H9 (cell line): Measurements from ENCODE around the gene UQCR10. TPM values are rescaled to one million over a fixed set of nuclear protein-coding genes. Genes with fewer than 3 reads are reported as not detected.

Experiments
- DNase-seq: peaks from one replicate; pipeline ENCODE4 v3.0.0-alpha.2; 2017
- H2AFZ ChIP-seq: one replicate; pipeline ENCODE4 v1.6.1; 2013; ENCODE audit warnings: mild to moderate bottlenecking, low read length, control low read depth, moderate library complexity
- H2AK5ac ChIP-seq: 2 replicates; pipeline ENCODE4 v1.6.1; 2013; ENCODE audit warnings: low read length, control low read depth, mixed read lengths; ENCODE audit not compliant: insufficient read length
- H2BK120ac ChIP-seq: one replicate; pipeline ENCODE4 v1.6.1; 2013; ENCODE audit warnings: low read depth, mild to moderate bottlenecking, low read length, control low read depth, inconsistent platforms; ENCODE audit not compliant: poor library complexity, severe bottlenecking
- H2BK12ac ChIP-seq: 2 replicates; pipeline ENCODE4 v1.6.1; 2013; ENCODE audit warnings: low read length, control low read depth, mixed read lengths, low read depth; ENCODE audit not compliant: insufficient read length
- H2BK15ac ChIP-seq: 2 replicates; pipeline ENCODE4 v1.6.1; 2013; ENCODE audit warnings: low read depth, low read length, control low read depth
- H2BK20ac ChIP-seq: one replicate; pipeline ENCODE4 v1.6.1; 2013; ENCODE audit warnings: low read depth, mild to moderate bottlenecking, low read length, control low read depth, inconsistent platforms; ENCODE audit not compliant: poor library complexity, severe bottlenecking
- H2BK5ac ChIP-seq: 2 replicates; pipeline ENCODE4 v1.6.1; 2013; ENCODE audit warnings: low read length, control low read depth, mixed read lengths; ENCODE audit not compliant: insufficient read length
- H3K14ac ChIP-seq: 2 replicates; pipeline ENCODE4 v1.6.1; 2013; ENCODE audit warnings: low read length, control low read depth; ENCODE audit not compliant: insufficient read depth
- H3K18ac ChIP-seq: 2 replicates; pipeline ENCODE4 v1.6.1; 2013; ENCODE audit warnings: low read depth, mild to moderate bottlenecking, mixed read lengths, low read length, control low read depth; ENCODE audit not compliant: insufficient read length
- H3K23ac ChIP-seq: 2 replicates; pipeline ENCODE4 v1.6.1; 2013; ENCODE audit warnings: low read length, control low read depth, mixed read lengths, low read depth; ENCODE audit not compliant: insufficient read length
- H3K23me2 ChIP-seq: 2 replicates; pipeline ENCODE4 v1.6.1; 2013; ENCODE audit warnings: low read depth, mild to moderate bottlenecking, mixed read lengths, low read length, control low read depth; ENCODE audit not compliant: insufficient read length, poor library complexity, severe bottlenecking
- H3K27ac ChIP-seq: 2 replicates; pipeline ENCODE4 v1.5.1; 2013; ENCODE audit warnings: low read length, control low read depth, mixed read lengths, low read depth; ENCODE audit not compliant: insufficient read length
- H3K27me3 ChIP-seq: 2 replicates; pipeline ENCODE4 v1.6.1; 2013; ENCODE audit warnings: low read length, control low read depth, inconsistent platforms; ENCODE audit not compliant: insufficient read depth
- H3K4ac ChIP-seq: 2 replicates; pipeline ENCODE4 v1.6.1; 2013; ENCODE audit warnings: low read depth, mild to moderate bottlenecking, control low read depth, inconsistent platforms, low read length, moderate library complexity
- H3K4me1 ChIP-seq: 2 replicates; pipeline ENCODE4 v1.6.1; 2013; ENCODE audit warnings: low read length, control low read depth, inconsistent platforms; ENCODE audit not compliant: insufficient read depth
- H3K4me2 ChIP-seq: 2 replicates; pipeline ENCODE4 v1.6.1; 2013; ENCODE audit warnings: low read length, control low read depth, mixed read lengths; ENCODE audit not compliant: insufficient read length, insufficient read depth
- H3K56ac ChIP-seq: 2 replicates; pipeline ENCODE4 v1.6.1; 2013; ENCODE audit warnings: low read depth, mild to moderate bottlenecking, mixed read lengths, low read length, control low read depth; ENCODE audit not compliant: insufficient read length
- H3K79me1 ChIP-seq: 2 replicates; pipeline ENCODE4 v1.6.1; 2013; ENCODE audit warnings: low read depth, mild to moderate bottlenecking, moderate library complexity, low read length, control low read depth, inconsistent platforms; ENCODE audit not compliant: insufficient read depth, poor library complexity, severe bottlenecking
- H3K79me2 ChIP-seq: 2 replicates; pipeline ENCODE4 v1.6.1; 2013; ENCODE audit warnings: low read length, control low read depth, inconsistent platforms; ENCODE audit not compliant: insufficient read depth
- H3K9ac ChIP-seq: 2 replicates; pipeline ENCODE4 v1.6.1; 2013; ENCODE audit warnings: low read length, control low read depth, mixed read lengths; ENCODE audit not compliant: insufficient read length; ENCODE audit errors: extremely low read depth
- H3K9me3 ChIP-seq: one replicate; pipeline ENCODE4 v1.6.1; 2013; ENCODE audit warnings: low read depth, low read length, inconsistent platforms; ENCODE audit not compliant: control insufficient read depth
- H3T11ph ChIP-seq: one replicate; pipeline ENCODE4 v1.6.1; 2013; ENCODE audit warnings: mild to moderate bottlenecking, low read length, control low read depth, inconsistent platforms
- H4K20me1 ChIP-seq: one replicate; pipeline ENCODE4 v1.6.1; 2013; ENCODE audit not compliant: control insufficient read depth, insufficient read length, insufficient read depth
- H4K5ac ChIP-seq: 2 replicates; pipeline ENCODE4 v1.6.1; 2013; ENCODE audit warnings: low read depth, mild to moderate bottlenecking, mixed read lengths, low read length, control low read depth; ENCODE audit not compliant: insufficient read length
- H4K8ac ChIP-seq: replicated peaks from 2 replicates; pipeline ENCODE4 v1.6.1; 2013; ENCODE audit warnings: low read length, control low read depth, mixed read lengths, low read depth; ENCODE audit not compliant: insufficient read length
- H4K91ac ChIP-seq: 2 replicates; pipeline ENCODE4 v1.6.1; 2013; ENCODE audit warnings: low read depth, mild to moderate bottlenecking, moderate library complexity, mixed read lengths, low read length, control low read depth; ENCODE audit not compliant: insufficient read length
- H3K27ac Mint-ChIP-seq, 3 experiments: 2 replicates in 2 of 3; 3 replicates in 1 of 3; pipeline ENCODE4 v1.8.0; 2020 to 2021; ENCODE audit warnings: mixed read lengths in 3 of 3, mild to moderate bottlenecking in 1 of 3, moderate library complexity in 1 of 3
- H3K27me3 Mint-ChIP-seq: 2 replicates; pipeline ENCODE4 v1.8.0; 2021; ENCODE audit warnings: low read depth, mild to moderate bottlenecking, moderate library complexity, mixed read lengths
- H3K36me3 Mint-ChIP-seq, 3 experiments: 2 replicates in 2 of 3; 3 replicates in 1 of 3; pipeline ENCODE4 v1.8.0; 2020 to 2021; ENCODE audit warnings: low read depth in 3 of 3, mixed read lengths in 3 of 3; ENCODE audit not compliant: insufficient read depth in 1 of 3
- H3K4me1 Mint-ChIP-seq, 2 experiments: 2 replicates each; pipeline ENCODE4 v1.8.0; 2020; ENCODE audit warnings: mixed read lengths in 2 of 2
- H3K4me3 Mint-ChIP-seq, 2 experiments: 2 replicates in 1 of 2; 3 replicates in 1 of 2; pipeline ENCODE4 v1.8.0; 2020 to 2021; ENCODE audit warnings: mild to moderate bottlenecking in 2 of 2, mixed read lengths in 2 of 2, moderate library complexity in 1 of 2
- H3K9me3 Mint-ChIP-seq, 2 experiments: 2 replicates in 1 of 2; 3 replicates in 1 of 2; pipeline ENCODE4 v1.8.0; 2020; ENCODE audit warnings: mild to moderate bottlenecking in 2 of 2, mixed read lengths in 2 of 2, moderate library complexity in 1 of 2
- WGBS: extraction: QIAGEN DNeasy Blood & Tissue Kit; methylation state at CpG from one replicate; pipeline ENCODE4 v1.1.7; 2013; ENCODE audit warnings: missing lambda C conversion rate, low lambda C conversion rate, mixed read lengths; ENCODE audit not compliant: insufficient read length; ENCODE audit errors: extremely low coverage; 5-methylcytosine and 5-hydroxymethylcytosine counted together
- total RNA-seq: library from RNA; stranded (reverse); gene quantifications from 2 replicates; pipeline ENCODE4 v1.2.1, GENCODE V29; 2021
- TF ChIP-seq, protein P1 (sequence below): fragments of 200-600 bp; sonication (generic); conservative IDR thresholded peaks from 3 replicates; pipeline ENCODE4 v1.8.0; 2021; ENCODE audit warnings: antibody characterized with exemption, mild to moderate bottlenecking

UQCR10 gene
- total RNA-seq, 1 experiment from 2014 or later = 124 TPM

DNA sequence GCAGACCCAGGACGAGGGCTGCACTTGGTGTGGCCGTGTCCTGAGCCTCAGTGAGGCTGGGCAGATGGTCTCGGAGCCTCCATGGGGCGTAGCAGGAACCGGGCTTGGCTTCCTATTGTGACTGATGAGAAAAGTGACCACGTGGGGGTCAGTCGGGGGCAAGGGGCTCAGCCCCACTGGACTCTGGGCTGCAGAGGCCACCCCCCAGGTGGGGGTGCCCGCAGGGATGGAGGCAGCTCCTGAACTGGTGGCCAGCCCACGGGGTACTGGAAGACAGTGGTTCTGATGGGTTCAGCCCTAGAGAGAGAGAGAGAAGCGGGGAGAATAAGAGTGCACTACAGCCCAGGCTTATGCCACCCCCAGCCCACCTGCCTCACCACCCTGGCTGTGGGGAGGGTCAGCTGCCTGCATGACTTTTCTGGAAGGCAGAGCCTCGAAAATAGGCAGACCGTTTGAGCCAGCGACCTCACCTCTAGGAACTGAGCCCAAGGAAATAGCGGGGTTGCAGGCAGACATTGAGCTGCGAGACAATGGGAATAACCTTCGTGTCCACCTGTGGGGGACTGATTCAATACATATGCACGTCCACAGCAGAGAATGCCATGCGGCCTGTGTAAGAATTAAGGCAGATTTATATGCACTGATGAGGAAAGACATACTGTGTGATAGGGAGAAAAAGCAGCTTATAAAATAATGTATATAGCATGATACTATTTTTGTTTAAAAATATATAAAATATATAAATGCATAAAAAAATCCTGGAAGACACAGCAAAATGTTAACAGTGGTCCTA, 35.9 kb upstream of the UQCR10 start:
- no peak overlapping the region for H3K56ac ChIP-seq
- Mint-ChIP-seq H3K9me3 (no peaks in the 10 kb centered on the region), H3K36me3 (no peaks in the 10 kb centered on the region), H3K4me3 (no peak overlapping the region), H3K27me3 (peaks cover 8% of the 10 kb centered on the region), H3K4me1 (peaks cover 15 to 29% of the 10 kb centered on the region in 2 experiments), H3K27ac (no peak overlapping the region)
- H3K14ac ChIP-seq = no peak overlapping the region
- H3K18ac ChIP-seq = no peak overlapping the region
- no peaks in the 10 kb centered on the region for H3K23me2 ChIP-seq
- no peak overlapping the region for H4K91ac ChIP-seq
- H3T11ph ChIP-seq = no peak overlapping the region
- H4K20me1 ChIP-seq = peaks cover 2% of the 10 kb centered on the region
- no peak overlapping the region for H3K27ac ChIP-seq
- H3K4ac ChIP-seq = no peak overlapping the region
- no peak overlapping the region for H3K4me2 ChIP-seq
- no CpG with 5 or more reads among the region's 18 CpGs for WGBS
- H3K27me3 ChIP-seq = no peaks in the 10 kb centered on the region
- H2BK5ac ChIP-seq = no peak overlapping the region
- no peaks in the 10 kb centered on the region for H3K9me3 ChIP-seq
- H3K79me1 ChIP-seq = no peaks in the 10 kb centered on the region
- DNase-seq = no peak
- TF ChIP-seq, protein P1, sequence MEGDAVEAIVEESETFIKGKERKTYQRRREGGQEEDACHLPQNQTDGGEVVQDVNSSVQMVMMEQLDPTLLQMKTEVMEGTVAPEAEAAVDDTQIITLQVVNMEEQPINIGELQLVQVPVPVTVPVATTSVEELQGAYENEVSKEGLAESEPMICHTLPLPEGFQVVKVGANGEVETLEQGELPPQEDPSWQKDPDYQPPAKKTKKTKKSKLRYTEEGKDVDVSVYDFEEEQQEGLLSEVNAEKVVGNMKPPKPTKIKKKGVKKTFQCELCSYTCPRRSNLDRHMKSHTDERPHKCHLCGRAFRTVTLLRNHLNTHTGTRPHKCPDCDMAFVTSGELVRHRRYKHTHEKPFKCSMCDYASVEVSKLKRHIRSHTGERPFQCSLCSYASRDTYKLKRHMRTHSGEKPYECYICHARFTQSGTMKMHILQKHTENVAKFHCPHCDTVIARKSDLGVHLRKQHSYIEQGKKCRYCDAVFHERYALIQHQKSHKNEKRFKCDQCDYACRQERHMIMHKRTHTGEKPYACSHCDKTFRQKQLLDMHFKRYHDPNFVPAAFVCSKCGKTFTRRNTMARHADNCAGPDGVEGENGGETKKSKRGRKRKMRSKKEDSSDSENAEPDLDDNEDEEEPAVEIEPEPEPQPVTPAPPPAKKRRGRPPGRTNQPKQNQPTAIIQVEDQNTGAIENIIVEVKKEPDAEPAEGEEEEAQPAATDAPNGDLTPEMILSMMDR = no peak
- no peak overlapping the region for H4K5ac ChIP-seq
- H2AK5ac ChIP-seq = no peak overlapping the region
- no peaks in the 10 kb centered on the region for H3K4me1 ChIP-seq
- no peak overlapping the region for H2BK120ac ChIP-seq
- H2BK20ac ChIP-seq = no peak overlapping the region
- no peak overlapping the region for H2AFZ ChIP-seq
- H3K9ac ChIP-seq = no peak overlapping the region
- H2BK12ac ChIP-seq = no peak overlapping the region
- H3K79me2 ChIP-seq = no peaks in the 10 kb centered on the region
- H2BK15ac ChIP-seq = no peak overlapping the region
- no peak overlapping the region for H4K8ac ChIP-seq
- H3K23ac ChIP-seq = no peak overlapping the region
